HCT116 (cell line): ENCODE measurements around the gene HIGD2A. TPM values are rescaled to one million over a fixed set of nuclear protein-coding genes. Genes with fewer than 3 reads are reported as not detected.

ENCODE experiments used
- ATAC-seq: fragments of 200-7000 bp; cut with Tn5 transposase; 2 replicates; pipeline ENCODE4 v1.9.1; 2020; ENCODE audit warnings: mild to moderate bottlenecking, moderate library complexity
- BruUV-seq: library from RNA; stranded (reverse); fragments of 400-500 nt; replicated peaks from 2 replicates; lab custom pipeline; 2021; lab: Mats Ljungman, UMichigan
- CTCF ChIA-PET: fragments of 300-600 bp; sonication (Branson Sonifier 250); formaldehyde crosslinking; loops from one replicate; lab custom pipeline; 2021; ENCODE audit warnings: antibody characterized with exemption; lab: Charles Lee
- POLR2A ChIA-PET: fragments of 300-600, 350-600 bp; sonication (Branson Sonifier 250); formaldehyde crosslinking; loops from one replicate; lab custom pipeline; 2021; ENCODE audit warnings: antibody characterized with exemption; lab: Charles Lee
- RAD21 ChIA-PET, 2 experiments: fragments of 300-600 bp; sonication (Branson Sonifier 250); formaldehyde crosslinking; loops; one replicate each; lab custom pipeline; 2023; ENCODE audit warnings: low total read pairs in 2 of 2; ENCODE audit not compliant: uncharacterized antibody in 2 of 2, unreplicated experiment in 2 of 2, low non-redundant PET in 1 of 2; lab: Charles Lee
- DNase-seq: peaks from one replicate; pipeline ENCODE4 v3.0.0-alpha.2; 2010; ENCODE audit warnings: low read depth, low spot score
- H2AFZ ChIP-seq: fragments of 200-600 bp; shearing (Covaris generic), sonication (generic); 2 replicates; pipeline ENCODE4 v1.6.1; 2017; ENCODE audit warnings: low read depth, mixed run types, mixed read lengths, antibody characterized with exemption, low read length; ENCODE audit not compliant: poor library complexity, severe bottlenecking
- H3K27ac ChIP-seq: 2 replicates; pipeline ENCODE4 v1.5.1; 2012; ENCODE audit warnings: low read depth, low read length
- H3K27me3 ChIP-seq: fragments of 200-600 bp; sonication (generic); 2 replicates; pipeline ENCODE4 v1.6.1; 2016; ENCODE audit warnings: mixed run types, low read length, mixed read lengths; ENCODE audit not compliant: insufficient read depth
- H3K36me3 ChIP-seq, 2 experiments: fragments of 200-500 bp in 1 of 2; fragments of 200-600 bp in 1 of 2; sonication (Bioruptor generic) in 1 of 2; sonication (generic) in 1 of 2; 2 replicates each; pipeline versions ENCODE4 v1.5.1 to v1.6.1; 2014 to 2016; ENCODE audit warnings: low read length in 2 of 2, inconsistent platforms in 1 of 2, mixed read lengths in 1 of 2, mixed run types in 1 of 2; ENCODE audit not compliant: insufficient read depth in 2 of 2, control insufficient read depth in 1 of 2
- H3K4me1 ChIP-seq, 2 experiments: fragments of 200-600 bp in 1 of 2; sonication (generic) in 1 of 2; 2 replicates each; pipeline versions ENCODE4 v1.5.1 to v1.6.1; 2012 to 2017; ENCODE audit warnings: low read length in 2 of 2, inconsistent platforms in 1 of 2, mild to moderate bottlenecking in 1 of 2, mixed read lengths in 1 of 2, mixed run types in 1 of 2, moderate library complexity in 1 of 2; ENCODE audit not compliant: insufficient read depth in 2 of 2, control insufficient read depth in 1 of 2
- H3K4me2 ChIP-seq: fragments of 200-600 bp; sonication (generic); 2 replicates; pipeline ENCODE4 v1.6.1; 2017; ENCODE audit warnings: mixed run types, low read length, mixed read lengths
- H3K4me3 ChIP-seq, 2 experiments: fragments of 200-600 bp in 1 of 2; sonication (generic) in 1 of 2; replicated peaks in 1 of 2; 2 replicates each; pipeline ENCODE4 v1.5.1; 2011 to 2016; ENCODE audit warnings: low read length in 2 of 2, control low read depth in 1 of 2, low read depth in 1 of 2, mild to moderate bottlenecking in 1 of 2, mixed read lengths in 1 of 2, mixed run types in 1 of 2
- H3K79me2 ChIP-seq: fragments of 200-600 bp; sonication (generic); 2 replicates; pipeline ENCODE4 v1.6.1; 2017; ENCODE audit warnings: mild to moderate bottlenecking, mixed run types, low read length, moderate library complexity, mixed read lengths; ENCODE audit not compliant: insufficient read depth
- H3K9ac ChIP-seq: fragments of 200-600 bp; sonication (generic); 2 replicates; pipeline ENCODE4 v1.6.1; 2016; ENCODE audit warnings: low read length, mixed read lengths
- H3K9me2 ChIP-seq: fragments of 200-600 bp; sonication (generic), shearing (Covaris generic); 2 replicates; pipeline ENCODE4 v1.6.1; 2017; ENCODE audit warnings: mixed run types, mild to moderate bottlenecking, moderate library complexity; ENCODE audit not compliant: insufficient read depth
- H3K9me3 ChIP-seq, 2 experiments: fragments of 200-500 bp in 1 of 2; fragments of 200-600 bp in 1 of 2; sonication (Bioruptor generic) in 1 of 2; sonication (generic) in 1 of 2; 2 replicates each; pipeline ENCODE4 v1.6.1; 2014 to 2017; ENCODE audit warnings: low read length in 2 of 2, mixed read lengths in 2 of 2, inconsistent platforms in 1 of 2, low read depth in 1 of 2, mild to moderate bottlenecking in 1 of 2, mixed run types in 1 of 2, moderate library complexity in 1 of 2; ENCODE audit not compliant: control insufficient read depth in 1 of 2, insufficient read depth in 1 of 2
- H4K20me1 ChIP-seq: fragments of 200-600 bp; sonication (generic), shearing (Covaris generic); 2 replicates; pipeline ENCODE4 v1.6.1; 2017; ENCODE audit warnings: mixed run types, mild to moderate bottlenecking, moderate library complexity; ENCODE audit not compliant: insufficient read depth
- EGR1 ChIP-seq: IDR thresholded peaks from 2 replicates; pipeline ENCODE4 v1.6.1; 2012; ENCODE audit warnings: low read depth
- FOSL1 ChIP-seq: IDR thresholded peaks from 2 replicates; pipeline ENCODE4 v1.6.1; 2012; ENCODE audit warnings: low read depth
- JUND ChIP-seq: IDR thresholded peaks from 2 replicates; pipeline ENCODE4 v1.6.1; 2012
- REST ChIP-seq: IDR thresholded peaks from 2 replicates; pipeline ENCODE4 v1.6.1; 2012; ENCODE audit warnings: low read depth
- SIN3A ChIP-seq: IDR thresholded peaks from 2 replicates; pipeline ENCODE4 v1.6.1; 2012; ENCODE audit warnings: low read depth
- SP1 ChIP-seq: IDR thresholded peaks from 2 replicates; pipeline ENCODE4 v1.6.1; 2012; ENCODE audit warnings: low read depth
- SRF ChIP-seq: IDR thresholded peaks from 2 replicates; pipeline ENCODE4 v1.6.1; 2012; ENCODE audit warnings: low read depth
- TCF7L2 ChIP-seq: IDR thresholded peaks from 2 replicates; pipeline ENCODE4 v1.7.0; 2011; ENCODE audit warnings: borderline replicate concordance, inconsistent platforms; ENCODE audit not compliant: insufficient read depth, insufficient read length; ENCODE audit errors: extremely low read depth
- ZBTB33 ChIP-seq: IDR thresholded peaks from 2 replicates; pipeline ENCODE4 v1.6.1; 2011; ENCODE audit warnings: mild to moderate bottlenecking, low read length, moderate library complexity; ENCODE audit not compliant: insufficient replicate concordance; ENCODE audit errors: extremely low read depth
- intact Hi-C: fragments of 100-400 bp; cut with micrococcal nuclease; formaldehyde crosslinking; loops from 2 replicates; pipeline ENCODE4 v1.10.0; 2022
- total RNA-seq: library from RNA; stranded (reverse); gene quantifications from one replicate; pipeline ENCODE4 v1.2.1, GENCODE V29; 2021; ENCODE audit not compliant: unreplicated experiment
- TF ChIP-seq, protein P1 (sequence below), 3 experiments: fragments of 200-600 bp in 1 of 3; sonication (generic) in 1 of 3; IDR thresholded peaks in 2 of 3; conservative IDR thresholded peaks in 1 of 3; 2 replicates each; pipeline ENCODE4 v1.5.1; 2012 to 2017; ENCODE audit warnings: low read depth in 2 of 3, low read length in 2 of 3, antibody characterized with exemption in 1 of 3, borderline replicate concordance in 1 of 3, control low read depth in 1 of 3, mild to moderate bottlenecking in 1 of 3, mixed read lengths in 1 of 3, mixed run types in 1 of 3, moderate library complexity in 1 of 3; ENCODE audit not compliant: insufficient read depth in 1 of 3
- TF ChIP-seq, protein P2 (sequence below): IDR thresholded peaks from 2 replicates; pipeline ENCODE4 v1.6.1; 2012

Gene HIGD2A
- total RNA-seq, 1 experiment from 2014 or later, result 130 TPM

DNA sequence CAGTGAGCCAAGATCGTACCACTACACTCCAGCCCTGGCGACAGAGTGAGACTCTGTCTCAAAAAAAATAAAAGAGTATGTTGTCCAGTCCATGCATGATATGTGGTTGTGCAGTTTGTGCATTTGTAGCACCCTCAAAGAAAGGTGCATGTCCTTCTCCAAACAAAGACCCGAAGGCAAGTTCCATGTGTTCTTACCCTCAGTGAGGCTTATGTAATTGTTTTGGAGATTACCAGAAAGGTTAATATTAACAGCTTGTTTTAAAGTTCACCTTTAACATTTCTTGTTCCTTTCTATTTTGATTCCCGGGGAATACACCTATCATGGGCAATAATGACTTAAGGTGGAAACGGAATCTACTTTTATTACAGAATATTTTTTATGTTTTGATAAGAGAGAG is 49.2 kb upstream of the HIGD2A start:
- Histone ChIP-seq H3K4me3 (no peak overlapping the region), H2AFZ (no peak overlapping the region), H3K9ac (no peak overlapping the region), H3K27me3 (no peaks in the 10 kb centered on the region), H3K36me3 (no peaks in the 10 kb centered on the region; a peak in 1 of 4 replicates), H3K27ac (no peak overlapping the region), H3K4me1 (no peaks in the 10 kb centered on the region), H3K9me3 (no peaks in the 10 kb centered on the region), H3K4me2 (no peak overlapping the region), H3K9me2 (no peaks in the 10 kb centered on the region), H3K79me2 (no peaks in the 10 kb centered on the region), H4K20me1 (no peaks in the 10 kb centered on the region)
- ATAC-seq (no peak), DNase-seq (no peak)
- ChIA-PET RAD21 (no interaction called here), POLR2A (no interaction called here), CTCF (no interaction called here)
- BruUV-seq, result no TSS peak
- TF ChIP-seq TCF7L2 (no peak), SP1 (no peak), FOSL1 (no peak), SIN3A (no peak)
- TF ChIP-seq, protein P1, sequence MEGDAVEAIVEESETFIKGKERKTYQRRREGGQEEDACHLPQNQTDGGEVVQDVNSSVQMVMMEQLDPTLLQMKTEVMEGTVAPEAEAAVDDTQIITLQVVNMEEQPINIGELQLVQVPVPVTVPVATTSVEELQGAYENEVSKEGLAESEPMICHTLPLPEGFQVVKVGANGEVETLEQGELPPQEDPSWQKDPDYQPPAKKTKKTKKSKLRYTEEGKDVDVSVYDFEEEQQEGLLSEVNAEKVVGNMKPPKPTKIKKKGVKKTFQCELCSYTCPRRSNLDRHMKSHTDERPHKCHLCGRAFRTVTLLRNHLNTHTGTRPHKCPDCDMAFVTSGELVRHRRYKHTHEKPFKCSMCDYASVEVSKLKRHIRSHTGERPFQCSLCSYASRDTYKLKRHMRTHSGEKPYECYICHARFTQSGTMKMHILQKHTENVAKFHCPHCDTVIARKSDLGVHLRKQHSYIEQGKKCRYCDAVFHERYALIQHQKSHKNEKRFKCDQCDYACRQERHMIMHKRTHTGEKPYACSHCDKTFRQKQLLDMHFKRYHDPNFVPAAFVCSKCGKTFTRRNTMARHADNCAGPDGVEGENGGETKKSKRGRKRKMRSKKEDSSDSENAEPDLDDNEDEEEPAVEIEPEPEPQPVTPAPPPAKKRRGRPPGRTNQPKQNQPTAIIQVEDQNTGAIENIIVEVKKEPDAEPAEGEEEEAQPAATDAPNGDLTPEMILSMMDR (IDR thresholded peaks at IDR 0.05 in 2 of 3, conservative IDR thresholded peaks at IDR 0.05 in 1 of 3; ENCODE audit: borderline replicate concordance in 1 of 3, insufficient read depth in 1 of 3, low read depth in 2 of 3, low read length in 2 of 3), result no peak
- intact Hi-C loops, result no loop called here

DNA sequence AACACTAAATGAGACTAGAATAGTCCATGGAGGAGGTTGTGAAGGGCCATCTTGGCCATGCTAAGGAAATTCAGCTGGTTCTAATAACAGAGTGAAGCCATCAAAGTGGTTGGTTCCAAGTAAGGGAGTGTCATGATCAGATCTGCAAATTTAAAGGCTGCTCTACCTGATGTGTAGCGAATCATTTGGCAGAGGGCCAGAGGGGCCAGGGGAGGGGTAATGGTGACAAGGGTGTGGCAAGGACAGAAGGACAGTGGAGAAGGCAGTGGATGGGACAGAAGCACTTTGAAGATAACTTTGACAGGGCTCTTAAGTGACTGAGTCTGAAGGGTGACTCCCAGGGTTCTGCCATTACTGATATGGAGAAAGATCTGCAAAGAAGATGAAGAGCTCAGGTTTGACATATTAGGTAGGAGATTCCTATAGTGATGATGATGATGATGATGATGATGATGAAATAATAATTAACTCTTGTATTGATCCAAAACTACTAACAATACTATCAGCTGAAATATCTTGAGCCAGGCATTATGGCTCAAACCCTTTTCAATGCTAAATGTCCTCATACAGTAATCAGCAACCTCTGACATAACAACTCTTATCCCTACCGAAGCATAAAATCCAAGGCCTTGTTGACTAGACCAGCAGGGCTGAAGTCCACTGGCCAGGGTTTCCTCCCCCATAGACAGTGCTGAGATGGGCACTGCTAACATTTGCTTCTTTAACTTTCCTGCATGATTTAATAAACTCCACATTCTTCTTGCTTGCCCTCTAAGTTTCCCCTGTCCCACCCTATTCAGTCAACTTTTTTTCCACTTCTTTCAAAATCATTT is 47.0 kb upstream of the HIGD2A start:
- DNase-seq (no peak), ATAC-seq (no peak)
- Histone ChIP-seq H3K9ac (no peak overlapping the region), H3K27ac (no peak overlapping the region), H3K9me3 (no peaks in the 10 kb centered on the region), H3K9me2 (no peaks in the 10 kb centered on the region), H3K27me3 (no peaks in the 10 kb centered on the region), H3K4me3 (no peak overlapping the region), H3K4me1 (no peaks in the 10 kb centered on the region), H4K20me1 (no peaks in the 10 kb centered on the region), H3K4me2 (no peak overlapping the region), H2AFZ (no peak overlapping the region), H3K79me2 (no peaks in the 10 kb centered on the region), H3K36me3 (peaks cover 8 to 19% of the 10 kb centered on the region in 2 experiments; a peak in 3 of 4 replicates)
- intact Hi-C loops, result no loop called here
- RAD21 ChIA-PET, result no interaction called here
- CTCF ChIA-PET, result no interaction called here
- TF ChIP-seq JUND (no peak), ZBTB33 (no peak), SRF (no peak), EGR1 (no peak), REST (no peak)
- TF ChIP-seq, protein P2, sequence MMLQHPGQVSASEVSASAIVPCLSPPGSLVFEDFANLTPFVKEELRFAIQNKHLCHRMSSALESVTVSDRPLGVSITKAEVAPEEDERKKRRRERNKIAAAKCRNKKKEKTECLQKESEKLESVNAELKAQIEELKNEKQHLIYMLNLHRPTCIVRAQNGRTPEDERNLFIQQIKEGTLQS, result no peak
- POLR2A ChIA-PET, result no interaction called here
- no TSS peak for BruUV-seq
